ENCODE results near the gene MOK.

DNA sequence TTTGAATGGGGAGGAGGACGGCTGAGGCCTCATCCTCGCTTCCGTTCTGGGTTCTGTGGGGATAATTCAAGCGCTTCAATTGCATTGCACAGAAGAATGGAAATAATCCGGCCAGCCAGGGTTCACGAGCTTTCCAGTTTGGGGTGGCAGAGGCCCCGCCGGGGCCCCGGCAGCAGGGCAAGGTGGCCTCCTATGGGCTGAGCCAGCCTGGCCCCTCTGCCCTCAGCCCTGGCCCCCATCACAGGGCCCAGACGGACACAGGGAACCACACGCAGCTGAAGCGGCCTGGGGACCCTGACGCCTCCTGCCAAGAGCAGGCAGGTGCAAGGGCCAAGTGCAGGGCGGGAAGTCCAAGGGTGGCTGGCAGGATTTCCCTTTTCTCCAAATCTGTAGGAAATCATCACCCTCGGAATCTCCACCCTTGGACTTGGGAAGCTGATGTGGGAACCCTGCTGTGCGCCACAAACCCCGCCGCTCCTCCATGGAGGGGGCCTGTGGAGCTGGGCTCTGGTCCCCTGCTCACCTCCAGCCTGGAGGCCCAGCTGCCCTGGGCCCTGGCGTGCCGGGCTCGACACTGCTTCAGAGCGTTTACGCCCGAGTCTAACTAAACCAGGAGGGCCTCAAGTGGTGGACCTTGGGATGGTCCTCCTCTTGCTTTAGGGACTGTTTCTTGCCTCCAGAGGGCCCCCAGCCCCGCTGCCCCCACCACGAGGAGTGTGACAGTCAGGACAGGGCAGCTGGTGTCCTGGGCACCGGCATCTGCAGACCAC is 78.4 kb downstream of the MOK start:
- TF ChIP-seq, protein P1, sequence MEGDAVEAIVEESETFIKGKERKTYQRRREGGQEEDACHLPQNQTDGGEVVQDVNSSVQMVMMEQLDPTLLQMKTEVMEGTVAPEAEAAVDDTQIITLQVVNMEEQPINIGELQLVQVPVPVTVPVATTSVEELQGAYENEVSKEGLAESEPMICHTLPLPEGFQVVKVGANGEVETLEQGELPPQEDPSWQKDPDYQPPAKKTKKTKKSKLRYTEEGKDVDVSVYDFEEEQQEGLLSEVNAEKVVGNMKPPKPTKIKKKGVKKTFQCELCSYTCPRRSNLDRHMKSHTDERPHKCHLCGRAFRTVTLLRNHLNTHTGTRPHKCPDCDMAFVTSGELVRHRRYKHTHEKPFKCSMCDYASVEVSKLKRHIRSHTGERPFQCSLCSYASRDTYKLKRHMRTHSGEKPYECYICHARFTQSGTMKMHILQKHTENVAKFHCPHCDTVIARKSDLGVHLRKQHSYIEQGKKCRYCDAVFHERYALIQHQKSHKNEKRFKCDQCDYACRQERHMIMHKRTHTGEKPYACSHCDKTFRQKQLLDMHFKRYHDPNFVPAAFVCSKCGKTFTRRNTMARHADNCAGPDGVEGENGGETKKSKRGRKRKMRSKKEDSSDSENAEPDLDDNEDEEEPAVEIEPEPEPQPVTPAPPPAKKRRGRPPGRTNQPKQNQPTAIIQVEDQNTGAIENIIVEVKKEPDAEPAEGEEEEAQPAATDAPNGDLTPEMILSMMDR (IDR thresholded peaks at IDR 0.05): no peak
- TF ChIP-seq POLR2A (IDR thresholded peaks at IDR 0.05) (no peak), EP300 (IDR thresholded peaks at IDR 0.05) (no peak)

Data from tibial nerve (tissue), 4 donors.